KBM-7 (cell line): ENCODE data around the gene DAG1.

Experiments
- DNase-seq: peaks from one replicate; pipeline ENCODE4 v3.0.0-alpha.2; 2015
- in situ Hi-C: fragments of 300-500 bp; cut with MboI; formaldehyde crosslinking; loops from 2 replicates; pipeline ENCODE4 v1.14.3; 2020; ENCODE audit warnings: low sequenced_read_pairs, low pct_unique_long_range_greater_than_20kb, mixed read lengths

The DAG1 gene

DNA sequence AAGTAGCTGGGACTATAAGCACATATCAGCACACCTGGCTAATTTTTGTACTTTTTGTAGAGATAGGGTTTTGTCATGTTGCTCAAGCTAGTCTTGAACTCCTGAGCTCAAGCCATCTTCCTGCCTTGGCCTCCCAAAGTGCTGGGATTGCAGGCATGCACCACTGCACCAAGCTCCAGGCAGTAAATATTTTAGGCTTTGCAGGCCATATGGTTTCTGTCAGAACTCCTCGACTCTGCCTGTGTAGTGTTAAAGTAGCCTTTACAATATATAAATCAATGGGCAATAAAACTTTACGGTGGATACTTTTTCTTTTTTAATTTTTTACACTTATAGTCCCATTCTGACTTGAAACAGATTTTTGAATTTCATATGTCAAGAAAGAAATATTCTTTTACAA is 41.6 kb downstream of the DAG1 start:
- DNase-seq: no peak
- in situ Hi-C loops: no loop called here

DNA sequence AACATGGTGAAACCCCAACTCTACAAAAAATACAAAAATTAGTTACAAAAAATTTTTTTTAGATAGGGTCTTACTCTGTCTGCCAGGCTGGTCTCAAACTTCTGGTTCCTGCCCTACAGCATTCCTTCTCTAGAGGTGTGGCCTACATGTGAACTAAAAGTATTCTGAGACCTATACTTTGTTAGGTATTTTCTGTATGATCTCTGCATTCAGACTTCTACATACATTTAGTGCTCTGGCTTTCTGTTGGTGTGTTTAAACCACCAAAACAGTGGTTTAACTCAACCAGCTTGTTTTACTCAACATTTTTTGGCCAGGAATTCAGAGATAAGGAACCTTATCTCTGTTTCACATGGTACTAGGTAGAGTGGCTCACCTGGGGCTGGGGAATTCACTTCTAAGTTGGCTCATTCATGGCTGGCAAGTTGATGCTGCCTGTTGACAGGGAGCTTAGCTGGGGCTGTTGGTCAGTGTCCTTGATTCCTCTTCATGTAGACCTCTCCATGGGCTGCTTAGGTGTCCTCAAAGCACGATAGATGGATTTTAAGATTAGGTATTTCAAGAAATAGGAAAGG is 42.8 kb downstream of the DAG1 start:
- in situ Hi-C loops: no loop called here
- no peak for DNase-seq

DNA sequence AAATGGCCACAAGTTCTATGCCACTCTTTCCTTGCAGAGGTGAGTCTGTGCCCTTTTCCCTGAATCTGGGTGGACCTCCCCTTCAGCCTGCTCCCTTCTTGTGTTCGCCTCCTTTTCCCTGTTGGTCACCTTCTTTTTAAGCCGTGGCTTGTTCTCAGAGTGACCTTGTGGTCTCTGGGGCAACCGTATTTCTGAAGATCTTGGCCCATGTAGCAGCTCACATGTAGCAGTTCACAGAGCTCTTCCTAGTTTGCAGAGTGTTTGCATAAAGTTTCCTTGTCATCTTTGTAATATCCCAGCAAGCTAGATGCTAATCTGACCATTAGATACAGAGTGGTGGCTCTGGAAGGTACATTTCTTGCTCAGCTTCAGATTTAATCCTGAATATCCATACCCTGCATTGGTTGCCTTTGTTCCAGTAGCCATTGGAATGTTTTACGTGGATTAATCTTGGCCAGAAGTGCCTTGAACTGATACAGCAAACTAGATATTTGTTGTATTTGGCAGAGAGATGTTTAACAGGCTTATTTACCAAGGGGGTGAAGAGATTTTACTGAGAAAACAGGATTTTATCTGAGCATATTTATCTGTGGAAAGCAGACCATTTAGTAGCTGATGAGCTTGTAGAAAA is 43.5 kb downstream of the DAG1 start:
- no peak for DNase-seq
- in situ Hi-C loops: no loop called here

- no peak for DNase-seq
- in situ Hi-C loops: no loop called here
These were observed 47.9 kb downstream of the DAG1 start for GRCh38 chr3:49518016-49518415.

DNA sequence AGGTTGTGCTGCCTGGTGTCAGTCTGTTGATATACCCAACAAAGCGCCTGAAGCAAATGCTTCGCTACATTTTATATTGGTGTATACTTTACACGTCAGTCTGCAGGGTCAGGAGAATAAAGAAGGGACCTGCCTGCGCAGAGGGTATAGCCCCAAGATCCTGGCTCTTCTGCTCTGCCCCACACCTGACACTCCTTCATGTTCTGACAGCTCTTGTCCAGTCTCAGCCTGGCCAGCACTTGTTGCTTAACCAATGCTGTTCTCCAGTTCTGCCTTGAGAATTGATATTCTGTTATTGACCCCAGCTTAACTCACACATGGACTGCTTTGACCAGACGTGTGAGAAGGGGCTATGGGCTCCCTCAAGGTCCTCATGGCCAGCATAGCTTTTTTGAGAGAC is 48.4 kb downstream of the DAG1 start:
- DNase-seq: no peak
- in situ Hi-C loops: no loop called here

DNA sequence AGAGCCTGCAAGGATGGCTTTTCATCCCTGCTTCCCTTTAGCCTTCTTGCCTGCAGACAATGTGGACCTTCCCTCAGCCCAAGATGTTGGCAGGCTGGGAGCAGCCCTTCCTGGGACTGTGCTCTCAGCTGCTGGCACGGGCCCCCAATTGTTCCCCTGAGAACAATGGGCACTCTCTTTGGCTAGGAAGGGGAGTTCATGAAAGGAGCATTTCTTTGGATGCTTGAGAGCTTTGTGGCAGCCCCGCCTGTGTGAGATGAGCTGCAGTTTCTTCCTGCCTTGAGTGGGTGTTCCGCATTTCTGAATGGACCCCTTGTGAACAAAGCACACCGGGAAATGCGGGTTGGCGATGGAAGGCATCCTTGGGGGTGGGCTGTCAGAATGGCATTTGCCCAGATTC is 49.2 kb downstream of the DAG1 start:
- in situ Hi-C loops: no loop called here
- no peak for DNase-seq

GRCh38 chr3:49519916-49520385 is 49.9 kb downstream of the DAG1 start:
- in situ Hi-C loops: no loop called here

DNA sequence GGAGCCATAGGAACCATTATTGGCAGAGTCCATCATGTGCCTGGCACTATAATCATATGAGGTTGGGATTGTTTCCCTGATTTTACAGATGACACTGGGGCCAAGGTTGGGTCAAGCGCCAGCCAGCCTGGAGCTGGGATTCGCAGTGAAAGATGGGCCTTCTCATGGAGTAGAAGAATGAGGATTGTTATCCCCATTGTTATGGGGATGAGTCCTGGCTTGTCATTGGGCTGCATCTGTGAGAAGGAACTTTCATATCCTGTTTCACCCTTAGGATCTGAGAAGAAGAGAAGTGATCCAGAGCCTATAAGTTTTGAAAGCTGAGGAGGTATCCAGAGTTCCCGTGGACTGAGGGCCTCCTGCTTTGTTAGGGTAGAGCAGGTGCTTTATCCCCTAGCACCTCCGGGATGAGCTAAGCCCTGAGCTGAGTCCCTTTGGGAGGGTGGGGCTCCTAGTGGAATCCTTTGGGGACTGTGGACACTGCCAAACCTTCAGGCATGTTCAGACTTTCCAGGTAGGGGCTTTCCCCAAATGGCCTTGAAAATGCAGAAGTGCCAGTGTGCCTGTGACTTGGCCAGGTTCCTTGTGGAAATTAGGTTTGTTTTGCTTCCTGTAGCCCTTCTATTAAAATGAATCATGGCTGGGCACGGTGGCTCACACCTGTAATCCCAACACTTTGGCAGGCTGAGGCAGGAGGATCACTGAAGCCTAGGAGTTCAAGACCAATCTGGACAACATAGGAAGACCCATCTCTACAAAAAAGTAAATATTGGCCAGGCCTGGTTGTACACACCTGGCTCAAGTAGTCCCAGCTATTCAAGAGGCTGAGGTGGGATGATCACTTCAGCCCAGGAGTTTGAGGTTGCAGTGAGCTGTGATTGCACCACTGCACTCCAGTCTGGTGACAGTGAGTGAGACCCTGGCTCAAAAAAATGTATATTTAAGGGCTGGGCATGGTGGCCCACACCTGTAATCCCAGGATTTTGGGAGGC is 54.0 kb downstream of the DAG1 start:
- in situ Hi-C loops: no loop called here
- no peak for DNase-seq

More at GRCh38 chr3:49519916-49520385, 49.9 kb downstream of the DAG1 start:
- DNase-seq: no peak

GRCh38 chr3:49529567-49529966 is 59.5 kb downstream of the DAG1 start:
- in situ Hi-C loops: no loop called here
- no peak for DNase-seq

DNA sequence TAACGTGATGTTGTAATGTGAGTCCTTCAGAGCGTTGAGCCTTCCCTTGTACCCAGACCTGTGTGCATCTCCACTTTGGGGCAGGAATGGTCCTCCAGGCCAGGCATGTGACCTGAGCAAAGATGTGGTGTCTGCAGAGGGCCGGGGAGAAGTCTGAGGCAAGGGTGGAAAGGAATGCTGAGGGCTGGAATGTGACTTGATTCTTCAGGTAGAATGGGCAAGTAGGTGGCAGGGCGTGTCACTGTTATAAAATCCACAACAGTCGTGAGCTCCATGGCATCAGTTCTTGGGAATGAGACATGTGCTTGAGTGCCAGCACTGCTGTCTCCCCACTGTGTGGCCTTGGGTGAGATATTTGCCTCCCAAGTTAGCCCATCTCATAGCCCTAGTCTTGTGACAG is 60.2 kb downstream of the DAG1 start:
- in situ Hi-C loops: no loop called here
- no peak for DNase-seq

DNA sequence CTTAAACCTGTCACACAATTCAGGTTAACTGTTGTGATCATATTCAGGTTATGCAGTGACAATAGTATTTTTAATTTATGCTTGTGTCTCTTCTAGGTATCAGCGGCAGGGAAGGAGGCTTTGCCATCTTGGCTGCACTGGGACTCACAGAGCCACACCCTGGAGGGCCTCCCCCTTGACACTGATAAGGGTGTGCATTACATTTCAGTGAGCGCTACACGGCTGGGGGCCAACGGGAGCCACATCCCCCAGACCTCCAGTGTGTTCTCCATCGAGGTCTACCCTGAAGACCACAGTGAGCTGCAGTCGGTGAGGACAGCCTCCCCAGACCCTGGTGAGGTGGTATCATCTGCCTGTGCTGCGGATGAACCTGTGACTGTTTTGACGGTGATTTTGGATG is 60.6 kb downstream of the DAG1 start:
- in situ Hi-C loops: no loop called here
- no peak for DNase-seq

DNA sequence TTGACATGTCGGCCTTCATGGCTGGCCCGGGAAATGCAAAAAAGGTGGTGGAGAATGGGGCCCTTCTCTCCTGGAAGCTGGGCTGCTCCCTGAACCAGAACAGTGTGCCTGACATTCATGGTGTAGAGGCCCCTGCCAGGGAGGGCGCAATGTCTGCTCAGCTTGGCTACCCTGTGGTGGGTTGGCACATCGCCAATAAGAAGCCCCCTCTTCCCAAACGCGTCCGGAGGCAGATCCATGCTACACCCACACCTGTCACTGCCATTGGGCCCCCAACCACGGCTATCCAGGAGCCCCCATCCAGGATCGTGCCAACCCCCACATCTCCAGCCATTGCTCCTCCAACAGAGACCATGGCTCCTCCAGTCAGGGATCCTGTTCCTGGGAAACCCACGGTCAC is 61.2 kb downstream of the DAG1 start:
- in situ Hi-C loops: no loop called here
- DNase-seq: no peak

- in situ Hi-C loops: no loop called here
- no peak for DNase-seq
These were observed 61.6 kb downstream of the DAG1 start for GRCh38 chr3:49531715-49532114.

DNA sequence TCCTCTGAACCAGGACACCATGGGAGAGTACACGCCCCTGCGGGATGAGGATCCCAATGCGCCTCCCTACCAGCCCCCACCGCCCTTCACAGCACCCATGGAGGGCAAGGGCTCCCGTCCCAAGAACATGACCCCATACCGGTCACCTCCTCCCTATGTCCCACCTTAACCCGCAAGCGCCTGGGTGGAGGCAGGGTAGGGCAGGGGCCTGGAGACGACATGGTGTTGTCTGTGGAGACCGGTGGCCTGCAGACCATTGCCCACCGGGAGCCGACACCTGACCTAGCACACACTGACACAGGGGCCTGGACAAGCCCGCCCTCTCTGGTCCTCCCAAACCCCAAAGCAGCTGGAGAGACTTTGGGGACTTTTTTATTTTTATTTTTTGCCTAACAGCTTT is 63.0 kb downstream of the DAG1 start:
- in situ Hi-C loops: no loop called here
- DNase-seq: no peak

DNA sequence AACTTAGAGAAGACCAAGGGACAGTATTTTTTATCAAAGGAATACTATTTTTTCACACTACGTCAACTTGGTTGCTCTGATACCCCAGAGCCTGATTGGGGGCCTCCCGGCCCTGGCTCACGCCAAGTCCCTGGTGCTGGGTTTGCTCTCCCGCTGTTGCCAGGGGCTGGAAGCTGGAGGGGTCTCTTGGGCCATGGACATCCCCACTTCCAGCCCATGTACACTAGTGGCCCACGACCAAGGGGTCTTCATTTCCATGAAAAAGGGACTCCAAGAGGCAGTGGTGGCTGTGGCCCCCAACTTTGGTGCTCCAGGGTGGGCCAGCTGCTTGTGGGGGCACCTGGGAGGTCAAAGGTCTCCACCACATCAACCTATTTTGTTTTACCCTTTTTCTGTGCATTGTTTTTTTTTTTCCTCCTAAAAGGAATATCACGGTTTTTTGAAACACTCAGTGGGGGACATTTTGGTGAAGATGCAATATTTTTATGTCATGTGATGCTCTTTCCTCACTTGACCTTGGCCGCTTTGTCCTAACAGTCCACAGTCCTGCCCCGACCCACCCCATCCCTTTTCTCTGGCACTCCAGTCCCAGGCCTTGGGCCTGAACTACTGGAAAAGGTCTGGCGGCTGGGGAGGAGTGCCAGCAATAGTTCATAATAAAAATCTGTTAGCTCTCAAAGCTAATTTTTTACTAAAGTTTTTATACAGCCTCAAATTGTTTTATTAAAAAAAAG is 63.9 kb downstream of the DAG1 start:
- DNase-seq: no peak
- in situ Hi-C loops: no loop called here

GRCh38 chr3:49534581-49535441 is 64.7 kb downstream of the DAG1 start:
- in situ Hi-C loops: no loop called here
- DNase-seq: no peak

DNA sequence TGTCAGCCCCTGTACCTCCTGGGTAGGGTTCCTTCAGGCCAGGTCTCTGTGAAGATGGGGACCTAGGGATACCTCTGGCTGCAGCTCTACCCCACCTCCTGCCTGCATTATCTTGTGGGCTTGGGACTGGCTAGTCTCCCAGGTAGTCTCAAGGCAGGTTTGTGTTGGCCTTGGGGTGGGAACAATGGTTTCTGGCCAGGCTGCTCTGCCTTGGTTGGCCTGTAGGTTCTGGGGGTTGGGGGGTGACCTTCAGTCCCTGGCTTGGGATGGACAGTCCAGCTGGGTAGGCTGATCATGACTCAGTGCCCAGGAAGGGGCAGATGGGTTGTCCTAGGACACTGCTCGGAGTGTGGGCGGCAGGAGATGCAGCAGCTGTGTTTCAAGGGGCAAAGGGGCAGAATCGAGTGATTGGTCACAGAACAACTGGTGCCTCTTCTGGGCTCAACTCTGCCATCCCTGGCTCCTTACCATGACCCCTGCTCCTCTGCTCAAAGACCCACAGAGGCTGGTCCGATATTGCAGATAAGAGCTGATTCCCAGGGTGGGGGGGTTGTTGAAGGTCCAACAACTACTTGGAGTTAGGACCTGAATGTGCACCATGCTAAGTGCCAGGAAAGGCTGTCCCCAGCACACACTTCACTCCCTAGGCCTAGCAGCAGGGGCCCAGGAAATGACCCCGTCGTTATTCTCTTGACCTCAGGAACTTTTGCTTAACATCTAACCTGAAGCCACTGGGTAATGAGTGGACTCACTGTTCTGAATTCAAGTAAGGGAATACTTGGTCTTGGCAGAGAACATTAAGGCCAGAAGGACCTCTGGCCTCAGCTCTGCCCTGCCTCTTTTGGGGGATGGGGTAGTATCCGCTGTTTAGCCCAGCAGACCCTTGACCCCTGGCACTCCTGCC is 66.2 kb downstream of the DAG1 start:
- in situ Hi-C loops: no loop called here
- no peak for DNase-seq
